Pulmonary artery endothelial cell (primary cell): ENCODE measurements around the gene FIGNL1. TPM values are rescaled to one million over a fixed set of nuclear protein-coding genes. Genes with fewer than 3 reads are reported as not detected.
"Not testable (repeated sequence)": the region's sequence is repeated elsewhere in the genome, so short reads cannot be mapped to it uniquely, and the experiment has no call there.

Experiments used
- DNase-seq: peaks from one replicate; pipeline ENCODE4 v3.0.0-alpha.2; 2011; ENCODE audit warnings: low read depth, low spot score
- total RNA-seq: library from RNA; depleted of rRNA; stranded (reverse); fragments of >200 nt; gene quantifications from 2 replicates; pipeline ENCODE4 v1.2.3, GENCODE V29; 2014

FIGNL1 gene
- total RNA-seq, 1 donor from 2014 or later = 36.5 TPM

- no peak for DNase-seq
Observed at GRCh38 chr7:50471970-50472369, 21.8 kb upstream of the FIGNL1 start.

GRCh38 chr7:50470250-50471163, 20.4 kb upstream of the FIGNL1 start:
- no peak for DNase-seq

DNA sequence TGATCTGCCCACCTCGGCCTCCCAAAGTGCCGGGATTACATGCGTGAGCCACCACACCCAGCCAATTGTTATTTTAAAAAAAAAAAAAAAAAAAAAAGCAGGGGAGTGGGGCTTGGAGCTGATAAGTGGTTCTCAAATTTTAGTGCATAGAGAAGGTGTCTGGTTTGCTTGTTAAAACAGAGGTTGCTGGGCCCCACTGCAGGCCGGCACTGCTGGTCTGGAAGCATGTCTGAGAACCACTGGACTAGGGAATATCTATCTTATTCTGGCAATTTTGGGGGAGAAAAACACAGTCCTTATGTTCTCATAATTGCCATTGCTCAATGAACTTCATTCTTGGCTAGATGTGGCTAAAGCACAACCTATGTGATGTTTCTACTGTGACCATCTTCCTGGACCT, 19.0 kb upstream of the FIGNL1 start:
- no peak for DNase-seq

DNA sequence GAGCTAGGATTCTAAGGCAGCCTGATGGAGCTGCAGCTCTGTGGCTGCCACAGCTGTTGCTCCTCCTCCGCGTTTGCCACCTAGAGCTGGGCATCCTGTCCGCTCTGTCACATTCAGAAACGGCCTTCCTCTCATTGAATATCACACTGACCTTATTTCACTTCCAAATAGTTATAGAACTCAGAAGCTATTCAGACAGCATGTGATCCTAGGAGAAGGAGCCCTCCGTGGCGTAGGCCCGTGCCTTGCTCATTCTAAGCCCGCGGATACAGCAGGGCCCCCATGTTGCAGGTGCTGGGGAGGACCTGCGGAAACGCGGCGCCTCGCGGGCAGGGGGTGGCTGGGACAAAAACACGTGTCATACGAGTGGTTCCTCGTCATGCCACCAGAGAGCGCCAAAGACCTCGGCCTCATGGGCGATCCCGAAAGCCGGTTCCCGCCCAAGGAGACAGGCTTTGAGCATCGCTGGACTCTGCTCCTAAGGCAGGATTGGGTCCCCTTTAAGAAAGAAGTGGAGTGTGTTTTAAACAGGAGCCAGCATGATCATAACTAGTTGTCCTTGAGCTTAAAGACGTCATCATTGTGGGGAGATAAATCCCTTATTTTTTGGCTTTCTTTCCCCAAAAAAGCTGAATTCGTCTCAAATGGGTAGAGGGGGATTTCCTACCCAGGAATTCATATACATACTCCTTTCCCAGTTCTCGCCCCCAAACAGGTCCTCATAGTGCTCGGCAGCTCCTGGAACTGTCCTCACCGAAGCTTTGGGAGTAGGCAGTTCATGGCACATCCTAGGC, 17.9 kb upstream of the FIGNL1 start:
- peak; percentile 13 for DNase-seq

- no peak for DNase-seq
Observed at GRCh38 chr7:50466815-50467585, 16.9 kb upstream of the FIGNL1 start.

GRCh38 chr7:50463035-50463434, 12.9 kb upstream of the FIGNL1 start:
- DNase-seq = no peak

- no peak for DNase-seq
Observed at GRCh38 chr7:50462361-50462760, 12.2 kb upstream of the FIGNL1 start.

GRCh38 chr7:50461695-50462094, 11.5 kb upstream of the FIGNL1 start:
- DNase-seq = no peak

- not testable (repeated sequence) for DNase-seq
Observed at GRCh38 chr7:50459183-50459582, 9.0 kb upstream of the FIGNL1 start.

DNA sequence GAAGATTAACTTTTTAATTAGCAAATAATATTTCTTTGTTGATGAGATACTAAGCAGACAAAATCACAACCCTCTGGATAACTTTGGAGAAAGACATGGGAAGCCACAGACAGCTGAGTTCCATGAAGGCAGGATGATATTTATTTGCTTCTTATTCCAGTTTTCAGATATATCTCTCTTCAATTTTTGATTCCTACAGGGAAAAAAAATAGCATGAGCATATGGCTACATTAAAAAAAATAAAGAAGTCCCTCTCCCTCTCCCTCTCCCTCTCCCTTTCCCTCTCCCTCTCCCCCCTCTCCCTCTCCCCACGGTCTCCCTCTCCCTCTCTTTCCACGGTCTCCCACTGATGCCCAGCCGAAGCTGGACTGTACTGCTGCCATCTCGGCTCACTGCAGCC, 8.5 kb upstream of the FIGNL1 start:
- DNase-seq = not testable (repeated sequence)

DNA sequence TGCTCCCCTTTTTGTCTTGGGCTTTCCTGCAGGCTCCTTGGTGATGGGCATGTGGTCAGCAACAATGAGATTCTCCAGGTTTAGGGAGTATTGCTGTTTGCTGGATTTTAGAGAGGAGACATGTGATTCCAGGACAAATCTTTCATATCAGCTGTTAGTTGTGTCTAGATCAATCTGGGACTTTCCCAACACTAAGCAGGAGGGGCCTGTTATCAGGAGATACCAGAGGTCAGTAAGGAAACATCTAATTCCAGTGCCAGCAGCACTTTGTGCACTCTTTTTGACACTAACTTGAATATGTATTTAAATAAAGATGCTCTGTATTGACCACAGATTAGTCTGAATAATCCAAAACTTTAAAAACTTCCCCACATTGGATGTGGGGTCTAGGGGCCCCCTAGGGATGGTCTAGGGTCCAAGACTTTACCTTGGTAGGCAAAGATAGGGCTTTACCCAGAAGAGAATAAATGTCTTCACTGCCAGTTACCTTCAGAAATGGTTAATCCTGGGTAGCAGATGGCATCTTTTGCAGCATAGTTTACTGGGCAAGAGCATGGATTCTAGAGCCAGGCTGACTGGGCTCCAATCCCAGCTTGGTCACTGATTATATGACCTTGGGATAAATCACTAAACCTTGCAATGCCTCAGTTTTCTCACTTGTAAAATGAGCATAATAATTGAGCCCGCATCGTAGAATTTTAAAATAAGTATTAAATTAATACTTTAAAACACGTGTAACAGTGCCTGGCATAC, 6.4 kb upstream of the FIGNL1 start:
- no peak for DNase-seq

GRCh38 chr7:50455658-50456057, 5.5 kb upstream of the FIGNL1 start:
- no peak for DNase-seq

- DNase-seq = no peak
Observed at GRCh38 chr7:50454968-50455367, 4.8 kb upstream of the FIGNL1 start.

GRCh38 chr7:50450590-50451032, 461 bp upstream of the FIGNL1 start:
- DNase-seq = no peak

DNA sequence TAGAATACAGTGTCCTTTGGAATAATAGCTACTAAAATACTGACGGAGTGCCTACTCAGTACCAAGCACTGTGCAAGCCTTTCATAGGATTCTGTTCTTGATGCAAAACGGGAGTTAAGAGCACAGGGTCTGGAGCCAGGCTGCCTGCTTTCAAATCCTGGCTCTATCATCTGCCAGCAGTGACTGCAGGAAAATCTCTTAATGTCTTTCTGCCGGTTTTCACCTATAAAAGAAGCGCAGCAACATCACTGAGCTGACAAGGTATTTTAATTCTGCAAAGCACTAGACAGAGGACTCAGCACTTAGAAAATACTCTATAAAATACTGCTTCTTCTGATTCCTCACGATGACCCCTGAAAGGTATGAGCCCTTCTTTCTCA, 659 bp downstream of the FIGNL1 start:
- no peak for DNase-seq

DNA sequence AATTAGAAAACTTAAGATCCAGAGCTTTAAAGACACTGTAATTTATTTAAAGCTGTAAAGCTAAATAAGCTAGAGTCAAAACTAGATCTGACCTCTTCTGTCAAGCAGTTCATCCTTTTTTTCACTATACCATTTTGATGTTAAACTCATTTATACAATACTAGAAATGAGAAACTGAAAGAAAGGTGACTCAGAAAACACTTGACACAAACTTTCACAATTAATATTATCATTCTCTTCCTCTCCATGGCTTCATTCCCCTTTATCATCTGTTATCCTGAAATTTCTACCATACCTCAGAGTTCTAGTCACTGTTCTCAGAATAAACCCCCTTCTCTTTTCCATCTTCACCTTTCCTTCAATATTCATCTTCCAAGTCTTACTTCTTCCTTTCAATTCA, 1.3 kb downstream of the FIGNL1 start:
- no peak for DNase-seq

DNA sequence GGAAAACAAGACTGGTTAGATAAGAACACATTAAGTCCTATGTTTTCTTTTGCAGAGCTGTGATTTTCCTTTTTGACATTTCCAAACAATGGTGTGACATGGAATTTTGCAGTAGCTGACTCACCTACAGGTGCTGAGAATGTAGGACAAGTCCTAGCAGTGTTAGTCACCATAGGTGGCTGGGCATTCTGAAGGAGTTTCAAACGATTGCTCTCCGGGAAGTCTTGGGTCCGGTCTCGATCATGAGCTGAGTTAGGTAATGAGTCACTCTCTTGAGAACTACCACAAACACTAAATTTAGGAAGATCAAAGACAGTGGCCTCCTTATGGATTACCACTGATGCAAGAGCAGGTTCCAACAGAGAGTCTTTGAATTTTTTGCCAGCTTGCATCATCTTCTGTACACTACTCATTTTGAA, 3.6 kb downstream of the FIGNL1 start:
- peak; percentile 68 for DNase-seq

DNA sequence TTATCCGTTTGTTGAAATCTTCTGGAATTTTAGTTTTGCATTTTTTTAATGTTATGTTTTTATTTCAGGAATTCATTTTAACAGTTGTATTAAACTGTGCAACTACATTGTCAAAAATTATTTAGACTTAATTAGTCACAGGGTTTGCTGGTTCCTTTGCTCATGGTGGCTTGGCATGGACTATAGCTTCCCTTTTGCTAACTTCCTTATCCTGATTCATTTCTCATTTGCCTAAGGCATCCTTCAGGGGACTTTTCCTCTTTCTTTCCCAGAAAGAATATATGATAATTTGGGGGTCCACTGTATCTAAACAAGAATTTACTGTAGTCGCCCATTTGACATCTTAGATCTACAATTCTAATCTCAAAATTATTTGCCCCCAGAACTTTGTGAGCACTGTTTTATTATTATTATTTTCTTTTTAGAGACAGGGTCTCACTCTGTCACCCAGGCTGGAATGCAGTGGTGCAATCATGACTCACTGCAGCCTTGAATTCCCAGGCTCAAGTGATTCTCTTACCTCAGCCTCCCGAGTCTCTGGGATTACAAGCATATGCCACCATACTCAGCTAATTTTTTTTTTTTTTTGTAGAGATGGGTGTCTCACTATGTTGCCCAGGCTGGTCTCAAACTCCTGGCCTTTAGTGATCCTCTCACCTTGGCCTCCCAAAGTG, 13.9 kb downstream of the FIGNL1 start:
- DNase-seq = peak; percentile 15

DNA sequence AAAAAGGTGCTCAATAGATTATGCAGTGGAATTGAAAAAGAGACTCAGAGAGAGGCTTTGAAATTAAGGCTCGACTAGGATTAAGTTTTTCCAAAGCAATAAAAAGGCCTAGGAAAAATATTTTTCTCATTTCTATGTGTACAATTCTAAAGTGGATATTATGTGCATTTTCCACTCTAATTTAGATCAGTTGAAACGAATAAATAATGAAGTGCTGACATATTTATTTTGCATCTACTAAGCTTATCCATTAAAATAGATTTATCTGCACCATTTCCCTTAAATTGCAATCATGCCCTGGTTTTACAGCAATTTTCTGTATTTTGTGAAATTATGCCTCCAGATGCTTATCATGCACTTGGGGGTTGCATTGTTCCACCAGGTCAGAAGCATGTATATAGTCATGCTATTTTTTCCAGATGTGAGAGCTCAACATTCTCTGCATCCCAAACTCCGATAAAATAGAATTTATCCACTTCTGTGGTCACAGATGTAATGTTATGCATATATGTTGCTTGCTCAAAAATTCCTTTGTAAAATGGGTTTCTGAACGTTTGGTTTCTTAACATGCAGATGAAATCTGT, 18.3 kb downstream of the FIGNL1 start:
- no peak for DNase-seq

- no peak for DNase-seq
Observed at GRCh38 chr7:50431316-50431715, 18.8 kb downstream of the FIGNL1 start.
